GM21576 (cell line): ENCODE data around the gene ZNF337.
"Not testable (repeated sequence)": the region's sequence is repeated elsewhere in the genome, so short reads cannot be mapped to it uniquely, and the experiment has no call there.

Source experiments
- ATAC-seq: cut with Tn5 transposase; IDR thresholded peaks from one replicate; pipeline ENCODE4 v1.9.1; 2021; ENCODE audit warnings: mild to moderate bottlenecking, moderate library complexity; ENCODE audit not compliant: unreplicated experiment

The ZNF337 gene

DNA sequence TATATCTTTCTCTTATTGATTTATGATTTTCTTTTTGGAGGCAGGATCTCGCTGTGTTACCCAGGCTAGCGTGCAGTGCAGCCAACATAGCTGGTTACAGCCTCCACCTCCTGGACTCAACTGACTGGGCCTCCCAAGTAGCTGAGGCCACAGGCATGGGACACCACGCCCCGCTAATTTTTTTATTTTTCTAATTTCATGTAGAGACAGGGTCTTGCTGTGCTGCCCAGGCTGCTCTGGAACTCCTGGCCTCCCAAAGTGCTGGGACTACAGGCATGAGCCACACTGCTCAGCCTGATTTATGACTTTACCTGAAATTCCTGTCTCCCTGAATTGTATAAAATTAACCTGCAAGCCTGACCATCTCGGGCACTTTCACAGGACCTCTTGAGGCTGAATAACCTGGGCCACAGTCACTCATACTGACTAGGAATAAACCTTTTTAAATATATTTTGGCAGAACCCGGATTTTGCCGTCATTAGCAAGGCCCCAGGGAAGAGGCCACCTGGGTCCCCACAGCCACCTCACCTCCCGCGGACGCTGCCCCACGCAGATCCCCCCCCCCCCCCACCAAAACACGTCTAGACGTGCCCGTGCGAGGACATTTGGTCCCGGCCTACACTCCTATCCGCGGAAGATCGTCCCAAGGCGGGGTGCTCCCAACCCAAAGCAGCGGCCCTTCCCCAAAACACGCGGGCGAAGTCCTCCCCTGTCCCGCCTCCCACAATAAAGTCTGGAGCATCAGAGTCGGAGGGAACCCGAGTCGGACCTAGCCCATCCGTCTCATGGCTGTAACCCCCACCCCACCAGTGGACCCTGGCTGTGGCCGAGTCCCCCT lies 902 bp downstream of the ZNF337 start:
- no peak for ATAC-seq

DNA sequence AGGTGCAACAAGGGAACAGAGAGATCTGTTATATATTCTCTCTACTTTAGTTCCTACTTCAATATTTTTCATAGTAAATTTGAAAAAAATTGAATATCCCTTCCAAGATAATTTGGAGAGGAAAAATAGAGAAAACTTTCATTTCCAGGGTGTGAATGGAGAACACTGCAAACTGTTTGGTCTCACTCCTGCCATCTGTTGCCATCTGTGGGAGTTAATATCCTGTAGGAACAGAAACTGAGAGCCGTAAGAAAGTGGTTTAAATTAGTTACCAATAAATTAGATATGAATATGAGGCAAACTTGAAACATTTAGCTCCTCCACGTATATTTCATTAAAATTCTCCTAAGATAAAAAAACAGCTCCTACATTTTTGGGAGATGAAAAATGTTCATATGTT lies 4.2 kb downstream of the ZNF337 start:
- ATAC-seq, result no peak

DNA sequence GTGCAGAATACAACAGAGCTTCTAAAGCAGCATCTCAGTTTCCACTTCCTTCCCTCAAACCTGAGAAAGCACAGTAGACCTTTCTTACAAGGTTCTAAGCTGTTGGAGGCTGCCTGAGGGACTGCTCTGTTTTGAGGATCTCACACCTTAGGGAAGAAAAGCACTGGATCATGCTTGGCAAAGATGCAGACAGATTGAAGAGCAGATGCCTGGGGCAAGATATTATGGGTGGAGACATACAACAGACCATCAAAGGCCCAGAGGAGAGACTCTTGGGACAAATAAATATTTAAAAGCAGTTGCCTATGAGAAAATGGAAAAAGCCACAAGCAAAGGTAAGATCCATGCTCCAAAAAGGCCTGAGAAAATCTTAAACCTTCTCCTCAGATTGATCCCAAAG lies 6.2 kb downstream of the ZNF337 start:
- no peak for ATAC-seq

DNA sequence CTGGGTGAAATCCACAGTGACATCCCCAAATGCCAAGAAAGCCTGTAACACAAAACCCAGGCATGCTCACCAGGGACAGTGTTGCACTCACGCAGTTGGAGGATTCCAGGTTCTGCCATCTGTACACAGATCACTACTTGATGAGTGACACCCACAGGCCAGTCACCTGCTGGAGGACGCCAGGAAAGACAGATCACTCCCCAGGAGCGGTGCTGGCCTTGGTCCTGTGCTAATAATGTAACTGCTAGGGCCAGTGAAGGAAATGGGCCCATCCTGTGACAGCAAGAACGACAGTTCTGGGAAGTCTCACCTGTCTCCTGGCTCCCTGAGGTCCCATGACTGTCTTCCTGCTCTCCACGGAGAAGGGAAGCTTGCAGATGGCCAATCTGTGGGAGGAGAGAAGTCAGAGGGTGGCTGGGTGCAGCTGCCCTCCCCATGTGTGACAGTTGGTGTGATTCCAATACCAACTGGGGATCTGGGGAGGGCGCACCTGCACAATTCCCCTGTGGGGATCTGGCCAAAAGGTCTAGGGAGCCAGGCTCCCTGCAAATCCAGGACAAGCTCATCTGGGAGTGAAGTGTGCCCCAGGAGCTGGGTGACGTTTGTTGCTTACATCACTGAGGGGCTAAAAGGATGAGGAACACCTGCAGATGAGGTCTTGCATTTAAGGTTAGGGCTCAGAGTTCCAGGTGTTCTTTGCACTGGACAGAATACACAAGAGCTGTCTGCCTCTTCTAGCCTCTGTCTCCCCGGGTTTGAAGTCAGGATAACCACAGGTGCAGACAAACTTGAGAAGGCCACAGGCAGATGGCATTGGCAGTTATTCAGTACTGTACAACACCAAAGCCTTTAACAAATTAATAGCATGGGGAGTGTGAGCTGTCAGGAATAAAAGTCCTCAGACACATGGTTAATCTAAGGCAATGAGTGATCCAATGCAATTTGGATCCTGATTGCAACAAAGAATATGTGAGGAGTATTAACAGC lies 10.3 kb downstream of the ZNF337 start:
- peak; percentile 15 for ATAC-seq

DNA sequence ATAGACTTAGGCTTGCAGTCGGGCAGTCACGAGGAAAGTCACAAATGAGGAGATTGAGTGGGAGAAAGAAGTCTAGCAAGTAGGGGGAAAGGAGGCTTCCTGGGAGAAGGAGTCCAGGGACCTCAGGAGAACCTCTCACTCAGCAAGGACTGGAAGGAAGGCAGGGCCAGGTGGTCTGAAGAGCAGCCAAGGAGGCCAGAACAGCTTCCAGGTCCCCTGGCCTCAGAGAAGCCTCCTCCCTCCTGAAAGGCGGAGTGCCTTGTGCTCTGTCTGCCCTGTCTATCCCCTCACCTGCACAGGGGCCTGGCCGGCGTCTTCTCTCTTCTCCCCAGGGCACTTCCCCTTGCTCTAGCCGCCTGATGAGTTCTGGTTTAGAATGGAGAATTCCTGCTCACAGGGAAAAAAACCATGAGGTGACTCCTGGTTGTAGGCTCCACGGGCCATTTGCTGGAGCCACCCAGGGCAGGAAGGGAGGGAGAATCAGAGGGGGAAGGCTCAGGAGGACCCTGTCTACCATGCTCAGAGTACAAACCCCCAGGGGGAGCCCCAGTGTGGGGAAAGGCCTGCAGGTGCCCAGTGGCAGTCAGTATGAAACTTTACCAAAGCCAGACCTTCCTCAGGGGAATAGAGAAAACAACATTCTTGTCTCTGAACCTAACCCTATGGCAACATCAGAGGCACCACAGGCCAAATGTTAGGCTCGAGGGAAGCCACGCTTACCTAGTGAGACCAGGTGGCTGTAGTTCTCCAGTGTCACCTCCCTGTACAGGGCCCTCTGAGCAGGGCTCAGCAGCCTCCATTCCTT lies 11.2 kb downstream of the ZNF337 start:
- ATAC-seq, result peak; percentile 87

DNA sequence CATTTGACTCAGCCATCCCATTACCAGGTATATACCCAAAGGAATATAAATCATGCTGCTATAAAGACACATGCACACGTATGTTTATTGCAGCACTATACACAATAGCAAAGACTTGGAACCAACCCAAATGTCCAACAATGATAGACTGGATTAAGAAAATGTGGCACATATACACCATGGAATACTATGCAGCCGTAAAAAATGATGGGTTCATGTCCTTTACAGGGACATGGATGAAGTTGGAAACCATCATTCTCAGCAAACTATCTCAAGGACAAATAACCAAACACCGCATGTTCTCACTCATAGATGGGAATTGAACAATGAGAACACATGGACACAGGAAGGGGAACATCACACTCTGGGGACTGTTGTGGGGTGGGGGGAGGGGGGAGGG lies 12.8 kb downstream of the ZNF337 start:
- ATAC-seq, result not testable (repeated sequence)

DNA sequence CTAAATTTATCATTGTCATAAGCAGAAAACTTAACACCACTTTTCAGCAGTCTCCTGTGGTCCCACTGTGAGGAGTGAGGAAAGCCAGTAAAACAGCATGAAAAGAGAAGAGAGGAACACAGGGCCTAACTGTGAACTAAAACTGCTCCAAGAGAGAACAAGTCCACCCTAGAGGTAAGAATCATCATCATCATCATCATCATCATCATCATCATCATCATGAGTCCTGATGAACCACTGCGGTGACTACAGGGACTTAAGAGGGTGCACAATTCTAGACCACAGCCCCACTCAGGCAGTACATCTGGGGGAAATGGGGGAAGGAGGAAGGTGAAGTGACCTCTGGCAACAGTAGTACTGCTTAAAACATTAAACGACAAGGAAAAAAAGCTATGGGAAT lies 13.6 kb downstream of the ZNF337 start:
- ATAC-seq, result no peak

DNA sequence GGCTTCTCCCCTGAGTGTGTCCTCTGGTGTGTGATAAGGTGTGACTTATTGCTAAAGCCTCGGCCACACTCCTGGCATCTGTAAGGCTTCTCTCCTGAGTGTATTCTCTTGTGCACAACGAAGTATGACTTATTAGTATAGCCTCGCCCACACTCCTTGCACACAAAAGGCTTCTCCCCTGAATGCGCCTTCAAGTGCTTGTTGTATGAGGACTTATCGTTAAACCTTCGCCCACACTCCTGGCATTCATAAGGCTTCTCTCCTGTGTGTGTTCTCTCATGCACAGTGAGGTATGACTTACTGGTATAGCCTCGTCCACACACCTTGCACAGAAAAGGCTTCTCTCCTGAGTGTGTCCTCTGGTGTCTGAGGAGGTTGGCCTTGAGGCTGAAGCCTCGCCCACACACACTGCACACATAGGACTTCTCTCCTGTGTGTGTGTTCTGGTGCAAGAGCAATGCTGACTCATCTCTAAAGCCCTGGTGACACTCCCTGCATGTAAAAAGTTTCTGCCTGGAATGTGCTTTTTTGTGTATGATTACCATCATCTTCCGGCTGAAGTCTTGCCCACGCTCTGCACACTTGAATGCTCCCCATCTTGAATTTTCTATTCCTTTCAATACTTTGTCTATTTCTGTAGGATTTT lies 20.4 kb downstream of the ZNF337 start:
- peak; percentile 61 for ATAC-seq

DNA sequence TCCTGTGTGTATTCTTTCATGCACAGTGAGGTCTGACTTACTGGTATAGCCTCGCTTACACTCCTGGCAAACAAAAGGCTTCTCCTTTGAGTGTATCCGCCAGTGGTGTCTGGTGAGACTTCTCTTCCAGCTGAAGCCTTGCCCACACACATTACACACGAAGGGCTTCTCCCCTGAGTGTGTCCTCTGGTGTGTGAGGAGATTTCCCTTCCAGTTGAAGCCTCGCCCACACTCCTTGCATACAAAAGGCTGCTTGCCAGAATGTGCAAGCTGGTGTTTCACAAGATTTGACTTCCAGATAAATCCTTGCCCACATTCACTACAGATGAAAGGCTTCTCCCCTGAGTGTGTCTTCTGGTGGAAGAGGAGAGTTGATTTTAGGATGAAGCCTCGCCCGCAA lies 21.5 kb downstream of the ZNF337 start:
- ATAC-seq, result no peak

DNA sequence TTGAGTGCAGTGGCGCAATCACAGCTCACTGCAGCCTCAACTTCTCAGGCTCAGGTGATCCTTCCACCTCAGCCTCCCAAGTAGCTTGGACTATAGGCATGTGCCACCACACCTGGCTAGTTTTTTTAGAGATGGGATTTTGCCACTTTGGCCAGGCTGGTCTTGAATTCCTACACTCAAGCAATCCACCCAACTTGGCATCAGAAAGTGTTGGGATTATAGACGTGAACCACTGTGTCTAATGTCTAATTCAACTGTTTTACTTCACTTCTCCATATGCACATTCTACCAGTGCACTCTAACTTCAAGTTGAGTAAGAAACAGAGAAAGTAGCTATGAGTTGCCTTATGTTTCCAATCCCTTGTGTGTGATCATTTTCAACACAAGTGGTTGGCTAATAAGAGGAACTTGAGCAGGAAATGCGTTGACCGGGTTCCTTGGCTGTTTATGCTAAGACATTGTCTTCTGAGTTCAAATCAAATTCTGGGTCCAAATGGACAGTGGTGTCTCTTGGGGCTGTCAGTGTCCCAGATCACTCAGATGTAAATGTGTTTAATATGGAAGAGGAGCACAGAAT lies 23.9 kb downstream of the ZNF337 start:
- ATAC-seq, result no peak

DNA sequence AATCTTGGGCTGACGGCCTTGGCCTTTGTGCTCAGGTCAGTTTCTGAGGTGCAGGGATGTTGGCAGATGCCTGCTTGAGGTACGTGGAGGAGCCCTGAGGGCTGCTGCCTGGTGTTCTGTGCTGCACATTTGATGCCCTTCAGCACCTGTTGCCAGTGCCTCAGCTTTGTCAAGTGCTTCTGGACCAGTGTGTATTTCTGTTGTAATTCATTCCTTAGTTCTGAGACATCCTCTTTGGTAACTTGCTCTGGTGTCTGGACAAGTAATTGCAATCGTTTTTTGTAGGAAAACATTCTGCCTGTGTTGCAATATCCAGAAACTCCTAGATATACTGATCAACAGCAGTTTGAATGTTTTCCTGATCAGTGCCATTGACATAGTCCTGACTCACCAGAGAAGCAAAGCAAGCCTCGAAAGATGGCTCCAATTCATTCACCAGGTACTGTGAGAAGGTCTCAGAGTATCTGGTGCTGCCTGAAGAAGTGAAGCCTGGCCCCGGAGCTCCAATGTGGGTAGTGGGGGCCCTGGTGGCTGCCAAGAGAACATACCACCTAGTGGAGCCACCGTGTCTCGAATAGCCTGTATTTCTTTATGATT lies 26.7 kb downstream of the ZNF337 start:
- no peak for ATAC-seq

DNA sequence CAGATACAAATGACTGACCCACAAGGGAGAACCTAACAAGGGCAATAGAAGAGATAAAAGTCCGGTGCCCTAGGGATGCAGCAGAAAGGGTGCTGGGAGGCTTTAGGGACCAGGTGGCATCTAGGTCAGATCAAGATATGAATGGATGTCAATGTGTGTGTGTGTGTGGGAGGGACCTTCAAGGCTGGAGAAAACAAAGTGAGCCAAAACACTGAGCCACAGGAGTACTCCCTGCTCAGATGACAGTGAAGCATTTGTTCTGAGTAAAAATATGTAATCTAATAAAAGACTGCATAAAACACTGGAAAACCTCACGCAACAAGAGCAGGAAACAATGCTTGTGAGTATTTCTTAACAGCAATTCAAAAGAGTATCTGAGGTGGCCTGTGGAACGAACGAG lies 28.2 kb downstream of the ZNF337 start:
- ATAC-seq, result no peak

DNA sequence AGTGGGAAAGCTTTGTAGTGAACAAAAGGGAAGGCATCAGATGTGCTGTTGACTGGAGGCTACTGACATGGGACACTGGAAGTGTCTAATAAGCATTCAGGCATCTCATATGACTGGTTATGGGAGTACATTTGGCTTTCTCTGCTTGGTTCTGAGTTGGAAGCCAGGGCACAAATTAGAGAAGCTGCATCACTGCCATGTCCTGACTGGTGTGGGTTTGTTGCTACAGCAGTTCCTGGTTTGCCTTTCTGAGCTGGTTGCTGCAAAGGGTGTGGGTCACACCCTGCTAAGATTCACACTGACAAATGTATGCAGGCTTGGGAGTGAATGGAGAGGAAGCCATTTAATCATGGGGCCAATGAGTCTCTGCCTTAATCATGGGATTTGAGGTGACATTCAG lies 36.7 kb downstream of the ZNF337 start:
- no peak for ATAC-seq

DNA sequence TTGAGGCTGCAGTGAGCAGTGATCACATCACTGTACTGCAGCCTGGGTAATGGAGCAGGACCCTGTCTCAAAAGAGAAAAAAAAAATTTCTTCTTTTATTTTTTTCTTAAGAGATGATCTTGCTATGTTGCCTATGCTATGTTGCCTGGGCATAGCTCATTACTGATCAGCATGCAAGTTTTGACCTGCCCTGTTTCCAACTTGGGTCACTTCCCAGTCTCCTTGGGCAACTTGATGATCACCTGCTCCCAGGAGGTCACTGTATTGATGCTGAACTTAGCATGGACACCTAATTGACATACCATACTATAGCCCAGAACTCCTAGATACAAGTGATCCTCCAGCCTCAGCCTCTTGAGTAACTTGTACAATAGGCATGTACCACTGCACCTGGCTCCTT lies 42.2 kb downstream of the ZNF337 start:
- no peak for ATAC-seq

DNA sequence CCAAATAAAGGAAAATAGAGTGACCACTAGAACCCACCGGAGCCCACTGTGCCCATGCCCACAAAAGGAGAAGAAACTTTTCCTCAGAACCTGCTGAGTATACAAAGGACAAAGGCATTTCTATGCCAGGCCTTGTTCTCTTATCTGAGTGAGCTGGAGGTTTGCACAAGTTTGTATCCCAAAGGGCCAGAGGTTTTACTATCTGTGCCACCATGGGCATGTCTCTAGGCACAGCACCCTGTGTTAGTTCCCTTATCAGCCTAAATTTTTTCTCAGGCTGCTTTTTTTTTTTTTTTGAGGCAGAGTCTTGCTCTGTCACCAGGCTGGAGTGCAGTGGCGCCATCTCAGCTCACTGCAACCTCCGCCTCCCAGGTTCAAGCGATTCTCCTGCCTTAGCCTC lies 43.8 kb downstream of the ZNF337 start:
- not testable (repeated sequence) for ATAC-seq

DNA sequence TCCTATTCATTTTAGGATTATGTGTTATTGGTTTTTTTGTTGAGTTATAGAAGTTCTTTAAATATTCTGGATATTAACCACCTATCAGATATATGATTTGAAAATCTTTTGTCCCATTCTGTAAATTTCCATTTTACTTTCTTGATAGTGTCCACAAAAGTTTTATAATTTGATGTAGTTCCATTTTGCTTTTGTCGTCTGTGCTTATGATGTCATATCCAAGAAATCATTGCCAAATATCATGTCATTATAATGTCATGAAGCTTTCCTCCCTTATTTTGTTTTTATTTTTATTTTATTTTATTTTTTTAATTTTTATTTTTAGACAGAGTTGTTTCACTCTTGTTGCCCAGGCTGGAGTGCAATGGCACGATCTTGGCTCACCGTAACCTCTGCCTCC lies 51.8 kb downstream of the ZNF337 start:
- no peak for ATAC-seq

DNA sequence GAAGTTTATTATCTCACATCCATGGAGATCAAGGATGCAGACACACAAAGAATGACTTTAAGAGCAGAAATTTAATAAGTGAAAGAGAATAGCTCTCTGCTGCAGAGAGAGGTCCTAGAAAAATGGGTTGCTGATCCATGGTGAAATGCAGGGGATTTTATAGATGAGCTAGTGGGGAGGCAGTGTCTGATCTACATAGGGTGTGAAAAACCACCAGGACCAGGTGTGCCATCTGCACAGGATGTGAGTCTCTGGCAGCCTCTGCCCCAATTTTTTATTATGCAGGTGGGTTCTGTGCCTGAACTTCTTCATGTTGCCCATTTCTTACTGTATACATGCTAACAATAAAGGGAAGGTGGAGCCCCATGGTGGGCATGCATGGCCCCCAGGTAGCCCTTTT lies 52.9 kb downstream of the ZNF337 start:
- no peak for ATAC-seq

DNA sequence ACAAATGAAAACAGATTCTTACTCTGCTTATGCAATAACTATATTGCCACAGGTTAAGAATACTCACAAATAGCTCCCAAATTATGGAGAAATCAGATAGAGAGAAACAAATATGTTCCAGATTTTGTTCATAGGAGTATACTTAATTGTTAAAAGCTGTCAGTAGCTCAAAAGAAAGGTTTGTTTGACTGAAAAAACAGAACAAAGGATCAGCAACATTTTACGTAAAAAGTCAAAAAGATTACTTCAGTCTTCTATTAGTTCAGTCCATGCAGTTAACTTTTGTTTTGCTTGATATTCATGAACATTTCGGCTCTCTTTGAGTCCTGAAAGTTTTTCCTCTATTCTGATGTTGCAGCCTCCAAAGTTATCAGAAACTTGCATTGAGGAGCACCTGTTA lies 59.4 kb downstream of the ZNF337 start:
- no peak for ATAC-seq

DNA sequence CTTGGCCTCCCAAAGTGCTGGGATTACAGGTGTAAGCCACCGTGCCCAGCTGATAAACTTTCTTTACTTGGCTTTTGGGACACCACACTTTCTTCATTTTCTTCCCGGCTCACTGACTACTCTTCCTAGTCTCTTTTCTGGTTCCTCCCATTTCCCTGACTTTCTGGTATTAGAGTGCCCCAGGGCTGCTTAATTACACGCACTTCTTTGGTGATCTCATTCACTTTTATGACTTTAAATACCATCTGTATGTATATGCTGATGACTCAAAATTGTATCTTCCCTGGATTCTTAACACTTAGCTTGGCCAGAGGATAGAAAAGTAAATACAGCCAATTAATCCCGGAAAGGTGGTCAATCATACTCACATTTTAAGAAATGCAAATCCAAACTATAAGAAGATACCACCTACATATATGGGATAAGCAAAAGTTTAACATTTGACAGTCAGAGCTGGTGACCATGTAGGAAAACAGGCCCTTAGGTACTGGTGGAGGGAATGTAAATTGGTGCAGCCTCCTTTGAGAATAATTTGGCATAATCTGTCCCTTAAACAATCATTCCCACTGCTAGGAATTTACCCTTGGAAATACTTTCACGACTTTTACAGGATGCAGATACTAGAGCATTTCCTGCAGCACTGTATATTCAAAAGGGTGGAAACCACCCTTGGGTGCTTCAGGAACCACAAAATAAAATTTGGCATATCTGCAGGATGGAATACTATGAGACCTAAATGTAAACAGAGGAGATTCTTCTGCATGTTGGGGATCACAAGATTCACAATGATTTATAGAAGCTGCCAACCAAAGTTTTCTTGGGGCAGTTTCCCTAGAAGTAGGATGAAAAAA lies 63.5 kb downstream of the ZNF337 start:
- no peak for ATAC-seq
